Pancreas (tissue), 10 donors: ENCODE results near the gene AIDA. TPM values are rescaled to one million over a fixed set of nuclear protein-coding genes. Genes with fewer than 3 reads are reported as not detected.
"Not testable (repeated sequence)": the region's sequence is repeated elsewhere in the genome, so short reads cannot be mapped to it uniquely, and the experiment has no call there.

Experiments used
- ATAC-seq, 4 donors: fragments of 200-7000 bp; cut with Tn5 transposase; one replicate each; pipeline versions ENCODE4 v1.8.0 to v1.9.1; 2020; ENCODE audit warnings: mild to moderate bottlenecking in 4 of 4, moderate library complexity in 4 of 4
- DNase-seq, 6 donors: peaks; one replicate each; pipeline ENCODE4 v3.0.0-alpha.2; 2020
- FAIRE-seq: peaks from 2 replicates; lab custom pipeline; 2012; peaks lifted over from hg19 to GRCh38; lab: Jason Lieb, UNC
- H3K27ac ChIP-seq, 4 donors: fragments of 200-600 bp; sonication (generic); 1 replicate in 3 of 4; 2 replicates in 1 of 4; pipeline versions ENCODE4 v1.5.0 to v1.8.0; 2020
- H3K27me3 ChIP-seq, 4 donors: fragments of 200-600 bp; one replicate each; pipeline ENCODE4 v1.8.0; 2021
- H3K36me3 ChIP-seq, 3 donors: fragments of 200-600 bp; sonication (generic) in 1 of 3; one replicate each; pipeline versions ENCODE4 v1.5.0 to v1.8.0; 2020 to 2021
- H3K4me1 ChIP-seq, 3 donors: fragments of 200-600 bp; one replicate each; pipeline ENCODE4 v1.8.0; 2021
- H3K4me3 ChIP-seq, 4 donors: fragments of 200-600 bp; sonication (generic) in 2 of 4; one replicate each; pipeline versions ENCODE4 v1.5.0 to v1.8.0; 2020 to 2021
- H3K9me3 ChIP-seq, 4 donors: fragments of 200-600 bp; one replicate each; pipeline ENCODE4 v1.8.0; 2021
- WGBS, 2 donors: extraction: QIAGEN DNeasy Blood & Tissue Kit; methylation state at CpG; one replicate each; pipeline ENCODE4 v1.1.7; 2013; 5-methylcytosine and 5-hydroxymethylcytosine counted together
- intact Hi-C, 3 donors: fragments of 100-400 bp; cut with DNase I; formaldehyde crosslinking; loops; one replicate each; pipeline versions ENCODE4 v1.11.1 to v1.14.2; 2022
- polyA plus RNA-seq, 2 donors: library from polyadenylated mRNA; stranded (reverse); fragments of 200-250 nt; gene quantifications; one replicate each; pipeline ENCODE4 v1.2.3, GENCODE V29; 2013
- total RNA-seq, 6 donors: library from RNA; stranded (reverse); fragmentation: NEBNext Ultra II Directional in 4 of 6; extraction: Animal tissue kit (Norgen Biotek cat#: 25700) in 4 of 6; gene quantifications; one replicate each; pipeline versions ENCODE4 v1.2.1 to v1.2.4, GENCODE V29; 2021 to 2023
- TF ChIP-seq, protein P1 (sequence below), 4 donors: fragments of 200-600 bp; sonication (generic) in 3 of 4; IDR thresholded peaks; one replicate each; pipeline versions ENCODE4 v1.5.0 to v1.8.0; 2021; ENCODE audit warnings: antibody characterized with exemption in 4 of 4
- donor health status: healthy with polysubstance abuse.
- donor health status: DM: no; HTN: no; CAD: no; lungs with moderate emphysema.
- donor health status: DM: no; HTN: no; CAD: no.
- donor health status: control.
- donor health status: control.
- donor health status: Bipolar disorder and iron deficiency.
- donor health status: DM: yes; HTN: yes; CAD: no.
- donor health status: DM: no; HTN: no; CAD: no.
- donor health status: DM: no; HTN: no; CAD: no.
- donor health status: DM: yes; HTN: yes; CAD: no.

AIDA gene
- total and polyA plus RNA-seq, 8 donors = 20.1 to 41.9 (median 26.0) TPM

DNA sequence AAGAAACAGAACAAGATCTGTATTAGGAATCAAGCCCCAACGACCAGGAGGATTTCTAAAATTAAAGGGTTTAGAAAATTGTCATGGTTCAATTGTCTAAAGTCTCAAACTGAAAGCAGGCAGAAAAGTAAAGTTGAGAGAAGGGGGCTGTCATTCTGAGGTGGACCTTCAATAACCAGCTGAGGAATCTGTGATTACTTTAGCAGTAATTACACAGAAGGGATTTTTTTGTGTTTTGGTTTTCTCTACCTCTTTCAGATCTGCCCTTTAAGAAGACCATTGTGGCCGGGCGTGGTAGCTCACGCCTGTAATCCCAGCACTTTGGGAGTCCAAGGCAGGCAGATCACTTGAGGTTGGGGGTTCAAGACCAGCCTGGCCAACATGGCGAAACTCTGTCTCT, 17.4 kb downstream of the AIDA start:
- Histone ChIP-seq H3K27me3 (no peaks in the 10 kb centered on the region), H3K9me3 (no peaks in the 10 kb centered on the region), H3K36me3 (no peaks in the 10 kb centered on the region), H3K4me1 (no peaks in the 10 kb centered on the region), H3K4me3 (no peak overlapping the region), H3K27ac (no peak overlapping the region)
- DNase-seq (no peak), ATAC-seq (no peak), FAIRE-seq (no peak)
- 85% methylated on average over 5 of the region's 5 CpGs for WGBS, 2 donors
- intact Hi-C loops = no loop called here
- TF ChIP-seq, protein P1, sequence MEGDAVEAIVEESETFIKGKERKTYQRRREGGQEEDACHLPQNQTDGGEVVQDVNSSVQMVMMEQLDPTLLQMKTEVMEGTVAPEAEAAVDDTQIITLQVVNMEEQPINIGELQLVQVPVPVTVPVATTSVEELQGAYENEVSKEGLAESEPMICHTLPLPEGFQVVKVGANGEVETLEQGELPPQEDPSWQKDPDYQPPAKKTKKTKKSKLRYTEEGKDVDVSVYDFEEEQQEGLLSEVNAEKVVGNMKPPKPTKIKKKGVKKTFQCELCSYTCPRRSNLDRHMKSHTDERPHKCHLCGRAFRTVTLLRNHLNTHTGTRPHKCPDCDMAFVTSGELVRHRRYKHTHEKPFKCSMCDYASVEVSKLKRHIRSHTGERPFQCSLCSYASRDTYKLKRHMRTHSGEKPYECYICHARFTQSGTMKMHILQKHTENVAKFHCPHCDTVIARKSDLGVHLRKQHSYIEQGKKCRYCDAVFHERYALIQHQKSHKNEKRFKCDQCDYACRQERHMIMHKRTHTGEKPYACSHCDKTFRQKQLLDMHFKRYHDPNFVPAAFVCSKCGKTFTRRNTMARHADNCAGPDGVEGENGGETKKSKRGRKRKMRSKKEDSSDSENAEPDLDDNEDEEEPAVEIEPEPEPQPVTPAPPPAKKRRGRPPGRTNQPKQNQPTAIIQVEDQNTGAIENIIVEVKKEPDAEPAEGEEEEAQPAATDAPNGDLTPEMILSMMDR (IDR thresholded peaks at IDR 0.05) = no peak

DNA sequence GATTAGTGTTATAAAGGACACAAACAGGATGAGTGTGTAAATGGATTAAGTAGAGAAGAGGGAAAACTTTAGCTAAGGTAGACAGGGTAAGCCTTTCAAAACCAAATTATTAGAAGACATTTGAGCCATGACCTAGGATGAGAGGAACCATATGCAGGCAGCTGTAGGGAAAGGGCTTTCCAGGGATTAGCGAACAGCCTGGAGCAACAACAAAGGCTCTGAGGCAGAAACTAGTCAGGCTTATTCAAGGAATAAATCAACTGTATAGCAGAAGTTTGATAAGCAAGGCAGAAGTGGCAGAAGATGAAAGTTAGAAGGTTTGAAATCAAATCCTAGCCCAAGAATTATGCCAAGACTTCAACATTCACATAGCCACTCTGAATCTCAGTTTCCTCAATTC, 21.3 kb downstream of the AIDA start:
- no peak overlapping the region for H3K27ac ChIP-seq
- FAIRE-seq = no peak
- TF ChIP-seq, protein P1 (IDR thresholded peaks at IDR 0.05) = no peak
- no peaks in the 10 kb centered on the region for H3K27me3 ChIP-seq
- peaks cover 0 to 9% (median 6%) of the 10 kb centered on the region in 3 donors for H3K36me3 ChIP-seq
- 95 to 97% methylated on average over 1 of the region's 1 CpG for WGBS, 2 donors
- no peak for DNase-seq
- no peaks in the 10 kb centered on the region for H3K4me1 ChIP-seq
- no peaks in the 10 kb centered on the region for H3K9me3 ChIP-seq
- no peak overlapping the region for H3K4me3 ChIP-seq
- intact Hi-C loops = no loop called here
- ATAC-seq = no peak

- 89 to 95% methylated on average over 1 of the region's 1 CpG for WGBS, 2 donors
- FAIRE-seq = no peak
- intact Hi-C loops = no loop called here
These were observed 32.2 kb downstream of the AIDA start for GRCh38 chr1:222680080-222680479.

GRCh38 chr1:222670110-222670509, 42.2 kb downstream of the AIDA start:
- WGBS, 2 donors = 87 to 94% methylated on average over 1 of the region's 1 CpG
- intact Hi-C loops = no loop called here
- Histone ChIP-seq H3K4me3 (no peak overlapping the region), H3K4me1 (no peaks in the 10 kb centered on the region), H3K36me3 (peaks cover 0 to 42% (median 6%) of the 10 kb centered on the region in 3 donors), H3K9me3 (no peaks in the 10 kb centered on the region), H3K27me3 (no peaks in the 10 kb centered on the region), H3K27ac (no peak overlapping the region)
- ATAC-seq = no peak
- DNase-seq = no peak
- no peak for FAIRE-seq
- TF ChIP-seq, protein P1 (IDR thresholded peaks at IDR 0.05) = no peak

More at GRCh38 chr1:222680080-222680479, 32.2 kb downstream of the AIDA start:
- Histone ChIP-seq H3K27ac (no peak overlapping the region), H3K36me3 (peaks cover 0 to 5% (median 0%) of the 10 kb centered on the region in 3 donors), H3K27me3 (no peaks in the 10 kb centered on the region), H3K9me3 (no peaks in the 10 kb centered on the region), H3K4me3 (no peak overlapping the region), H3K4me1 (no peaks in the 10 kb centered on the region)
- TF ChIP-seq, protein P1 (IDR thresholded peaks at IDR 0.05) = no peak
- ATAC-seq = no peak
- DNase-seq = no peak

GRCh38 chr1:222669107-222669506, 43.2 kb downstream of the AIDA start:
- H3K4me3 ChIP-seq, ATAC-seq, DNase-seq, H3K27me3 ChIP-seq, intact Hi-C loops, H3K27ac ChIP-seq, H3K9me3 ChIP-seq, FAIRE-seq, H3K4me1 ChIP-seq: not testable (repeated sequence)
- 79 to 90% methylated on average over 1 of the region's 2 CpGs for WGBS, 2 donors
- H3K36me3 ChIP-seq = peaks cover 5 to 41% (median 14%) of the 10 kb centered on the region in 3 donors

DNA sequence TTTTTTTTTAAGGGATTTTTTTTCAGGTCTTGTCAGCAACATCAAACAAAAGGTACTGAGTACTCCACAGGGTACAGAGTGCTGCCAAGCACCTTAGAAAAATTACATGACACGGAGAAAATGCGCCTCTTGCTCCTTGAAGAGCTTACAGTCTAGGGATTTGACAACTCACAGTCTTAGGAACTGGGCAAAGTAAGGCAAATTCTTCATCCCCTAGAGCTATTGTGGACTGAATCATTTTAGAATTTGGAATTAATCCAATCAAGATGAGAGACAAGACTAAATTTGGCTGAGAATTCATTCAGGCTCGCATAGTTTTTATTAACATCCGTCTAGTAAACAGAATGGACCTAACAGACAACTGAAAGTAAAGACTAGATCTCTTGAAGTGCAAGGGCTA, 44.1 kb downstream of the AIDA start:
- H3K9me3 ChIP-seq, H3K4me1 ChIP-seq, ATAC-seq, H3K4me3 ChIP-seq, H3K27ac ChIP-seq, intact Hi-C loops, H3K27me3 ChIP-seq, DNase-seq: not testable (repeated sequence)
- H3K36me3 ChIP-seq = peaks cover 5 to 48% (median 22%) of the 10 kb centered on the region in 3 donors
- peak; percentile 60 for FAIRE-seq
- no CpG with 5 or more reads among the region's 4 CpGs for WGBS, 2 donors
